Neural cell (in vitro differentiated cells): ENCODE results near the gene SCN8A.

Source experiments
- EZH2 ChIP-seq: fragments of 200-600, 300-800 bp; shearing (Covaris generic), sonication (generic); IDR thresholded peaks from 2 replicates; pipeline ENCODE4 v1.6.1; 2014; ENCODE audit warnings: antibody characterized with exemption, low read length, borderline replicate concordance, mild to moderate bottlenecking; ENCODE audit not compliant: insufficient read depth, poor library complexity, severe bottlenecking
- MXI1 ChIP-seq: fragments of 450-650 bp; conservative IDR thresholded peaks from 2 replicates; pipeline ENCODE4 v1.6.1; 2014; ENCODE audit warnings: antibody characterized with exemption, mild to moderate bottlenecking; ENCODE audit not compliant: poor library complexity, severe bottlenecking
- POLR2AphosphoS5 ChIP-seq: IDR thresholded peaks from 2 replicates; pipeline ENCODE4 v1.6.1; 2012
- TF ChIP-seq, protein P1 (sequence below): fragments of 450-650 bp; IDR thresholded peaks from 2 replicates; pipeline ENCODE4 v1.5.1; 2014; ENCODE audit warnings: antibody characterized with exemption, mild to moderate bottlenecking, moderate library complexity; ENCODE audit not compliant: poor library complexity, severe bottlenecking

DNA sequence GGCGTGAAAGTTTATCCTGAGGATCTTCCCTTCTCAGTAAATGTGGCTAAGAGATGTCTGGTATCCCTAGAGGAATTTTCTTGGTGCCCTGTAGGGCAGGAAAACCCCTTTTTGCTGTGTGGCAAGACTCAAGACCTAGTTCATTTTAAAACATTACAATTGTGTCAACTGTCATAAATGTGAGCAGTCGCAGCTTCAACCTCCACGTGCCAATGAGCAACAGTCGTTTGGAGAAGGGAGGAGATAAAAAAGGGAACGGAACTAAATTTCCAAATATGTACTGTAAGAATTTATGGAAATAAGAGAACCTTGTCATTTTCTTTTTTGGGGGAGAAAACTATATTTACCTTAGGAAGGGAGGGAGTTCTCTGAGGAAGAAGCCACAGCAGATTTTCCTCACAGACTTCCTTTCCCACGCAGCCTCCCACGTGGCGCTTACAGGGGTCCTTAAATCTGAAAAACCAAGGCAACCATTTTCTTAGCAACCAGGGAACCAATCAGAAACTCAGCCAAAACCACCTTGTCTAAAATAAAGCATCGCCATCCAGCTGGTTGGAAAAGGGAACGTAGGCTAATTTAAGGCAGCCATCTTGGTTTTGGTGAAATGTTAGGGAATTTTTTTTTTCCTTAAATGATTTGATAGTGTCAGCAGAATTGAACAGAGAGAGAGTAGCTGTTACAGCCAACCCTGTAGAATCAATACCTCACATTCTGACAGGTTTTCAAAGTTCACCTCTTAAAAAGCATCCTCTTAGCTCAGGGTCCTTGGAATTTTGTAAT lies 158.4 kb downstream of the SCN8A start:
- TF ChIP-seq POLR2AphosphoS5 (no peak), MXI1 (no peak), EZH2 (no peak)
- TF ChIP-seq, protein P1, sequence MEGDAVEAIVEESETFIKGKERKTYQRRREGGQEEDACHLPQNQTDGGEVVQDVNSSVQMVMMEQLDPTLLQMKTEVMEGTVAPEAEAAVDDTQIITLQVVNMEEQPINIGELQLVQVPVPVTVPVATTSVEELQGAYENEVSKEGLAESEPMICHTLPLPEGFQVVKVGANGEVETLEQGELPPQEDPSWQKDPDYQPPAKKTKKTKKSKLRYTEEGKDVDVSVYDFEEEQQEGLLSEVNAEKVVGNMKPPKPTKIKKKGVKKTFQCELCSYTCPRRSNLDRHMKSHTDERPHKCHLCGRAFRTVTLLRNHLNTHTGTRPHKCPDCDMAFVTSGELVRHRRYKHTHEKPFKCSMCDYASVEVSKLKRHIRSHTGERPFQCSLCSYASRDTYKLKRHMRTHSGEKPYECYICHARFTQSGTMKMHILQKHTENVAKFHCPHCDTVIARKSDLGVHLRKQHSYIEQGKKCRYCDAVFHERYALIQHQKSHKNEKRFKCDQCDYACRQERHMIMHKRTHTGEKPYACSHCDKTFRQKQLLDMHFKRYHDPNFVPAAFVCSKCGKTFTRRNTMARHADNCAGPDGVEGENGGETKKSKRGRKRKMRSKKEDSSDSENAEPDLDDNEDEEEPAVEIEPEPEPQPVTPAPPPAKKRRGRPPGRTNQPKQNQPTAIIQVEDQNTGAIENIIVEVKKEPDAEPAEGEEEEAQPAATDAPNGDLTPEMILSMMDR, result no peak
